ENCODE results near the gene DUSP7.

DNA sequence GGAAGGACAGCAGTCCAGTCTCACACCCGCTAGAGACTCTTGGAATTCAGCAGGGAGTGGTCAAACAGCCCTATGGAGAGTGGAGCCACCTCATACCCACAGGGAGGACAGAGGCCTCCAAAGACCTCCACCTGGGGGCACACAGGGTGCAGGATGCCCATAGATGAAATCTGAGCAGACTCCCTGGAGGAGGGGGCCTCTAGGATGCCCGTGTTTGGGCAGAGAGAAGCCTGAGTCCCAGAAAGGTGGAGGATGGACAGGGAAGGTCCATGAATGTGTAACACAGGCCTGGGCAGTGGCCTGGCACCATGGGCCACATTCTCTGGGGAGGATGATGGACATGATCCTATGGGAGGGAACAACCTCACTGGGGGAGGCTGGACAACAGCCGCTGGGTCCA lies 21.7 kb downstream of the DUSP7 start:
- TF ChIP-seq POLR2AphosphoS5 (IDR thresholded peaks at IDR 0.05) (no peak), POLR2A (IDR thresholded peaks at IDR 0.05) (no peak)
- TF ChIP-seq, protein P1, sequence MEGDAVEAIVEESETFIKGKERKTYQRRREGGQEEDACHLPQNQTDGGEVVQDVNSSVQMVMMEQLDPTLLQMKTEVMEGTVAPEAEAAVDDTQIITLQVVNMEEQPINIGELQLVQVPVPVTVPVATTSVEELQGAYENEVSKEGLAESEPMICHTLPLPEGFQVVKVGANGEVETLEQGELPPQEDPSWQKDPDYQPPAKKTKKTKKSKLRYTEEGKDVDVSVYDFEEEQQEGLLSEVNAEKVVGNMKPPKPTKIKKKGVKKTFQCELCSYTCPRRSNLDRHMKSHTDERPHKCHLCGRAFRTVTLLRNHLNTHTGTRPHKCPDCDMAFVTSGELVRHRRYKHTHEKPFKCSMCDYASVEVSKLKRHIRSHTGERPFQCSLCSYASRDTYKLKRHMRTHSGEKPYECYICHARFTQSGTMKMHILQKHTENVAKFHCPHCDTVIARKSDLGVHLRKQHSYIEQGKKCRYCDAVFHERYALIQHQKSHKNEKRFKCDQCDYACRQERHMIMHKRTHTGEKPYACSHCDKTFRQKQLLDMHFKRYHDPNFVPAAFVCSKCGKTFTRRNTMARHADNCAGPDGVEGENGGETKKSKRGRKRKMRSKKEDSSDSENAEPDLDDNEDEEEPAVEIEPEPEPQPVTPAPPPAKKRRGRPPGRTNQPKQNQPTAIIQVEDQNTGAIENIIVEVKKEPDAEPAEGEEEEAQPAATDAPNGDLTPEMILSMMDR (IDR thresholded peaks at IDR 0.05 in 8 of 11, conservative IDR thresholded peaks at IDR 0.05 in 3 of 11), result no peak

Data from spleen (tissue), 7 donors.